ENCODE measurements around the gene RPL39.

DNA sequence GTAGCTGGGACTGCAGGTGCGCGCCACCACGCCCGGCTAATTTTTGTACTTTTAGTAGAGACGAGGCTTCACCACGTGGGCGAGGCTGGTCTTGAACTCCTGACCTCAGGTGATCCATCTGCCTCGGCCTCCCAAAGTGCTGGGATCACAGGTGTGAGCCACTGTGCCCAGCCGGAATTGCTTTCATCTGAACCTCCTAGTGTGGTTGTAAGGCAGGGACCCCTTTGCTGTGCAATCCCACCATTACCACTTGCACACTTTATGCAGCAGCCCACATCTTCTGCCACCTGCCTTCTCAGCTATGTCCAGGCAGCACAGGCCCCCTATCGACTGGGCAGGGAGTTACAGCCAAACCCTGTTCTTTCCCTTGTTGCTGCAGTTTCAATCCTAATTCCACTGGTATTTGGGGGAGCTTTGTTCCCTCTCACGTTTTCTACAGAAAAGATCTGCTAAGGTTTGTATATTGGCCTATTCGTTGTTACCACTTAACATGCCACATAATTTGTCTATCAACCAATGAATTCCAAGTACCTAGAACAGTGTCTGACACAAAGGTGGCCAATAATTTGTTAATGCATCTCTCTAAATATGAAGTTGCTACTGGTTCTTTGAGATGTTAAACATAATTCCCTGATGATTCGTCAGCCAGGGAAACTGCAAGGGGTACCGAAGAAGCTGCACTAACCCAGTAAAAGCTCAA is 6.5 kb downstream of the RPL39 start:
- TF ChIP-seq, protein P1, sequence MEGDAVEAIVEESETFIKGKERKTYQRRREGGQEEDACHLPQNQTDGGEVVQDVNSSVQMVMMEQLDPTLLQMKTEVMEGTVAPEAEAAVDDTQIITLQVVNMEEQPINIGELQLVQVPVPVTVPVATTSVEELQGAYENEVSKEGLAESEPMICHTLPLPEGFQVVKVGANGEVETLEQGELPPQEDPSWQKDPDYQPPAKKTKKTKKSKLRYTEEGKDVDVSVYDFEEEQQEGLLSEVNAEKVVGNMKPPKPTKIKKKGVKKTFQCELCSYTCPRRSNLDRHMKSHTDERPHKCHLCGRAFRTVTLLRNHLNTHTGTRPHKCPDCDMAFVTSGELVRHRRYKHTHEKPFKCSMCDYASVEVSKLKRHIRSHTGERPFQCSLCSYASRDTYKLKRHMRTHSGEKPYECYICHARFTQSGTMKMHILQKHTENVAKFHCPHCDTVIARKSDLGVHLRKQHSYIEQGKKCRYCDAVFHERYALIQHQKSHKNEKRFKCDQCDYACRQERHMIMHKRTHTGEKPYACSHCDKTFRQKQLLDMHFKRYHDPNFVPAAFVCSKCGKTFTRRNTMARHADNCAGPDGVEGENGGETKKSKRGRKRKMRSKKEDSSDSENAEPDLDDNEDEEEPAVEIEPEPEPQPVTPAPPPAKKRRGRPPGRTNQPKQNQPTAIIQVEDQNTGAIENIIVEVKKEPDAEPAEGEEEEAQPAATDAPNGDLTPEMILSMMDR (IDR thresholded peaks at IDR 0.05): no peak
- TF ChIP-seq POLR2A (IDR thresholded peaks at IDR 0.05): no peak
